SK-N-SH treated with all-trans-retinoic acid at 6 μM for 48 hours (cell line): ENCODE results near the gene AKAP10.

Experiments
- ATAC-seq: fragments of 200-7000 bp; cut with Tn5 transposase; 3 replicates; pipeline ENCODE4 v1.9.1; 2020; ENCODE audit warnings: mild to moderate bottlenecking, moderate library complexity
- ARNTL ChIP-seq: fragments of 450-650 bp; formaldehyde crosslinking; IDR thresholded peaks from 2 replicates; pipeline ENCODE4 v1.5.0; 2020; ENCODE audit warnings: low read depth, mild to moderate bottlenecking, moderate library complexity, borderline replicate concordance
- BACH2 ChIP-seq: fragments of 250-450 bp; sonication (Bioruptor Pico); IDR thresholded peaks from 2 replicates; pipeline ENCODE4 v1.9.0; 2021; ENCODE audit warnings: mild to moderate bottlenecking, borderline replicate concordance
- CREB5 ChIP-seq: fragments of 250-450 bp; sonication (Bioruptor Pico); IDR thresholded peaks from 2 replicates; pipeline ENCODE4 v1.5.1; 2020; ENCODE audit warnings: low read depth, mild to moderate bottlenecking, moderate library complexity
- CSDC2 ChIP-seq: fragments of 250-450 bp; sonication (Bioruptor Pico); IDR thresholded peaks from 2 replicates; pipeline ENCODE4 v1.5.0; 2020; ENCODE audit warnings: mild to moderate bottlenecking, moderate library complexity
- ESRRG ChIP-seq: fragments of 250-450 bp; sonication (Bioruptor Pico); IDR thresholded peaks from 2 replicates; pipeline ENCODE4 v1.6.1; 2021; ENCODE audit warnings: mild to moderate bottlenecking
- GLIS3 ChIP-seq: fragments of 250-450 bp; sonication (Bioruptor Pico); IDR thresholded peaks from 2 replicates; pipeline ENCODE4 v1.5.0; 2020; ENCODE audit warnings: mild to moderate bottlenecking, moderate library complexity
- ISL1 ChIP-seq: fragments of 250-450 bp; sonication (Bioruptor Pico); IDR thresholded peaks from 2 replicates; pipeline ENCODE4 v2.1.2; 2022; ENCODE audit warnings: mild to moderate bottlenecking, moderate library complexity
- OSR1 ChIP-seq: fragments of 250-450 bp; sonication (Bioruptor Pico); IDR thresholded peaks from 2 replicates; pipeline ENCODE4 v1.8.0; 2022; ENCODE audit warnings: moderate library complexity, mild to moderate bottlenecking, inconsistent platforms
- RARB ChIP-seq: fragments of 250-450 bp; sonication (Bioruptor Pico); IDR thresholded peaks from 2 replicates; pipeline ENCODE4 v1.8.0; 2021; ENCODE audit warnings: mild to moderate bottlenecking, moderate library complexity
- SNAI2 ChIP-seq: fragments of 250-450 bp; sonication (Bioruptor Pico); IDR thresholded peaks from 2 replicates; pipeline ENCODE4 v1.5.0; 2020; ENCODE audit warnings: mild to moderate bottlenecking, moderate library complexity
- TCF4 ChIP-seq: fragments of 250-450 bp; sonication (Bioruptor Pico); IDR thresholded peaks from 2 replicates; pipeline ENCODE4 v1.8.0; 2021; ENCODE audit warnings: mild to moderate bottlenecking, moderate library complexity, borderline replicate concordance
- TOX ChIP-seq: fragments of 250-450 bp; sonication (Bioruptor Pico); IDR thresholded peaks from 2 replicates; pipeline ENCODE4 v1.8.0; 2021; ENCODE audit warnings: mild to moderate bottlenecking, moderate library complexity, borderline replicate concordance
- ZC3H10 ChIP-seq: fragments of 250-450 bp; sonication (Bioruptor Pico); IDR thresholded peaks from 2 replicates; pipeline ENCODE4 v1.5.1; 2021; ENCODE audit warnings: mild to moderate bottlenecking, moderate library complexity
- ZFP3 ChIP-seq: fragments of 250-450 bp; sonication (Bioruptor Pico); IDR thresholded peaks from 2 replicates; pipeline ENCODE4 v1.5.0; 2020; ENCODE audit warnings: mild to moderate bottlenecking, moderate library complexity
- ZFP30 ChIP-seq: fragments of 450-650 bp; formaldehyde crosslinking; IDR thresholded peaks from 2 replicates; pipeline ENCODE4 v1.5.0; 2022; ENCODE audit warnings: mild to moderate bottlenecking, moderate library complexity
- ZNF565 ChIP-seq: fragments of 450-650 bp; formaldehyde crosslinking; conservative IDR thresholded peaks from 2 replicates; pipeline ENCODE4 v1.5.0; 2020; ENCODE audit warnings: low read depth, mild to moderate bottlenecking, moderate library complexity
- ZNF70 ChIP-seq: fragments of 450-650 bp; formaldehyde crosslinking; IDR thresholded peaks from 2 replicates; pipeline ENCODE4 v1.5.0; 2020; ENCODE audit warnings: mild to moderate bottlenecking, moderate library complexity
- ZNF8 ChIP-seq: fragments of 450-650 bp; formaldehyde crosslinking; IDR thresholded peaks from 2 replicates; pipeline ENCODE4 v1.5.0; 2020; ENCODE audit warnings: mild to moderate bottlenecking, moderate library complexity
- TF ChIP-seq, protein P1 (sequence below): fragments of 250-450 bp; sonication (Bioruptor Pico); IDR thresholded peaks from 2 replicates; pipeline ENCODE4 v1.5.1; 2021; ENCODE audit warnings: mild to moderate bottlenecking, moderate library complexity
- TF ChIP-seq, protein P2 (sequence below): fragments of 250-450 bp; sonication (Bioruptor Pico); IDR thresholded peaks from 2 replicates; pipeline ENCODE4 v1.8.0; 2021; ENCODE audit warnings: low read depth, mild to moderate bottlenecking, moderate library complexity, borderline replicate concordance
- TF ChIP-seq, protein P3 (sequence below): fragments of 250-450 bp; sonication (Bioruptor Pico); IDR thresholded peaks from 2 replicates; pipeline ENCODE4 v1.5.0; 2020; ENCODE audit warnings: mild to moderate bottlenecking, moderate library complexity
- TF ChIP-seq, protein P4 (sequence below): fragments of 250-450 bp; sonication (Bioruptor Pico); IDR thresholded peaks from 2 replicates; pipeline ENCODE4 v1.8.0; 2020; ENCODE audit warnings: mild to moderate bottlenecking, moderate library complexity, borderline replicate concordance

AKAP10 gene

DNA sequence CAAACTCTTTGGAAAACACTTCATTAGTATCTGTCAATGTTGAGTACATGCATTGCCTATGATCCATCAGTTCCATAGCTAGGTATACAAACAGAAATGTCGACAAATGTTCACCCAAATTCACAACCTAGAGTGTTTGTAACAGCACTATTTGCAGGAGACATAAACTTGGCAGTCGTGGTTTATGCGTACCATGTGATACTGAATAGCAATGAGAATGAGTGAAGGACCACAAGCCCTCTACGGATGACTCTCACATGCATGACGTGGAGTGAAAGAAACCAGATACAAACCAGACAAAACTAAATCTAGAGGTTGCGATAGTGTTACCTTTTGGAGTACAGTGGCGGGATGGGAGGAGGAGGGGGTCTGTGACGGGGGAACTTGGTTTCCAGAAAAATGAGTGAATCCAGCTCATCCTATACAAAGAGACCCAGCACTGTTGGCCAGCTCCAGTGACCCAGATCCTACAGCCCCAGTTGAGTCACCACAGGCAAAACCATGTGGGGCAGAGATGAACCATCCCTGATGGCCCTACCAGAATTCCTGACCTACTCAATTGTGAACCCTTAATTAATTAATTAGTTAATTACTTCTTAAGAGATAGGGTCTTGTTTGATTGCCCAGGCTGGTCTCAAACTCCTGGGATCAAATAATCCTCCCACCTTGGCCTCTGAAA, 94.0 kb downstream of the AKAP10 start (continued):
- TF ChIP-seq, protein P1, sequence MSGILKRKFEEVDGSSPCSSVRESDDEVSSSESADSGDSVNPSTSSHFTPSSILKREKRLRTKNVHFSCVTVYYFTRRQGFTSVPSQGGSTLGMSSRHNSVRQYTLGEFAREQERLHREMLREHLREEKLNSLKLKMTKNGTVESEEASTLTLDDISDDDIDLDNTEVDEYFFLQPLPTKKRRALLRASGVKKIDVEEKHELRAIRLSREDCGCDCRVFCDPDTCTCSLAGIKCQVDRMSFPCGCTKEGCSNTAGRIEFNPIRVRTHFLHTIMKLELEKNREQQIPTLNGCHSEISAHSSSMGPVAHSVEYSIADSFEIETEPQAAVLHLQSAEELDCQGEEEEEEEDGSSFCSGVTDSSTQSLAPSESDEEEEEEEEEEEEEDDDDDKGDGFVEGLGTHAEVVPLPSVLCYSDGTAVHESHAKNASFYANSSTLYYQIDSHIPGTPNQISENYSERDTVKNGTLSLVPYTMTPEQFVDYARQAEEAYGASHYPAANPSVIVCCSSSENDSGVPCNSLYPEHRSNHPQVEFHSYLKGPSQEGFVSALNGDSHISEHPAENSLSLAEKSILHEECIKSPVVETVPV (CRISPR knock-in tag) = no peak
- no peak for TF ChIP-seq TCF4
- TF ChIP-seq TOX (CRISPR knock-in tag) = no peak
- no peak for TF ChIP-seq BACH2 (CRISPR knock-in tag)
- no peak for TF ChIP-seq ZNF70 (CRISPR knock-in tag)
- TF ChIP-seq CSDC2 (CRISPR knock-in tag) = no peak

GRCh38 chr17:19880393-19880792, 97.2 kb downstream of the AKAP10 start:
- TF ChIP-seq, protein P1 (CRISPR knock-in tag) = no peak
- no peak for TF ChIP-seq ZNF8 (CRISPR knock-in tag)
- no peak for TF ChIP-seq TCF4
- TF ChIP-seq ZFP30 (CRISPR knock-in tag) = no peak
- TF ChIP-seq ESRRG (CRISPR knock-in tag) = no peak
- no peak for TF ChIP-seq ZFP3 (CRISPR knock-in tag)
- TF ChIP-seq, protein P2, sequence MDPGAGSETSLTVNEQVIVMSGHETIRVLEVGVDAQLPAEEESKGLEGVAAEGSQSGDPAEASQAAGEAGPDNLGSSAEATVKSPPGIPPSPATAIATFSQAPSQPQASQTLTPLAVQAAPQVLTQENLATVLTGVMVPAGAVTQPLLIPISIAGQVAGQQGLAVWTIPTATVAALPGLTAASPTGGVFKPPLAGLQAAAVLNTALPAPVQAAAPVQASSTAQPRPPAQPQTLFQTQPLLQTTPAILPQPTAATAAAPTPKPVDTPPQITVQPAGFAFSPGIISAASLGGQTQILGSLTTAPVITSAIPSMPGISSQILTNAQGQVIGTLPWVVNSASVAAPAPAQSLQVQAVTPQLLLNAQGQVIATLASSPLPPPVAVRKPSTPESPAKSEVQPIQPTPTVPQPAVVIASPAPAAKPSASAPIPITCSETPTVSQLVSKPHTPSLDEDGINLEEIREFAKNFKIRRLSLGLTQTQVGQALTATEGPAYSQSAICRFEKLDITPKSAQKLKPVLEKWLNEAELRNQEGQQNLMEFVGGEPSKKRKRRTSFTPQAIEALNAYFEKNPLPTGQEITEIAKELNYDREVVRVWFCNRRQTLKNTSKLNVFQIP (CRISPR knock-in tag) = no peak
- TF ChIP-seq ISL1 = no peak
- no peak for TF ChIP-seq RARB (CRISPR knock-in tag)
- TF ChIP-seq ZNF565 (CRISPR knock-in tag) = no peak
- TF ChIP-seq, protein P3, sequence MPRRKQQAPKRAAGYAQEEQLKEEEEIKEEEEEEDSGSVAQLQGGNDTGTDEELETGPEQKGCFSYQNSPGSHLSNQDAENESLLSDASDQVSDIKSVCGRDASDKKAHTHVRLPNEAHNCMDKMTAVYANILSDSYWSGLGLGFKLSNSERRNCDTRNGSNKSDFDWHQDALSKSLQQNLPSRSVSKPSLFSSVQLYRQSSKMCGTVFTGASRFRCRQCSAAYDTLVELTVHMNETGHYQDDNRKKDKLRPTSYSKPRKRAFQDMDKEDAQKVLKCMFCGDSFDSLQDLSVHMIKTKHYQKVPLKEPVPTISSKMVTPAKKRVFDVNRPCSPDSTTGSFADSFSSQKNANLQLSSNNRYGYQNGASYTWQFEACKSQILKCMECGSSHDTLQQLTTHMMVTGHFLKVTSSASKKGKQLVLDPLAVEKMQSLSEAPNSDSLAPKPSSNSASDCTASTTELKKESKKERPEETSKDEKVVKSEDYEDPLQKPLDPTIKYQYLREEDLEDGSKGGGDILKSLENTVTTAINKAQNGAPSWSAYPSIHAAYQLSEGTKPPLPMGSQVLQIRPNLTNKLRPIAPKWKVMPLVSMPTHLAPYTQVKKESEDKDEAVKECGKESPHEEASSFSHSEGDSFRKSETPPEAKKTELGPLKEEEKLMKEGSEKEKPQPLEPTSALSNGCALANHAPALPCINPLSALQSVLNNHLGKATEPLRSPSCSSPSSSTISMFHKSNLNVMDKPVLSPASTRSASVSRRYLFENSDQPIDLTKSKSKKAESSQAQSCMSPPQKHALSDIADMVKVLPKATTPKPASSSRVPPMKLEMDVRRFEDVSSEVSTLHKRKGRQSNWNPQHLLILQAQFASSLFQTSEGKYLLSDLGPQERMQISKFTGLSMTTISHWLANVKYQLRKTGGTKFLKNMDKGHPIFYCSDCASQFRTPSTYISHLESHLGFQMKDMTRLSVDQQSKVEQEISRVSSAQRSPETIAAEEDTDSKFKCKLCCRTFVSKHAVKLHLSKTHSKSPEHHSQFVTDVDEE (CRISPR knock-in tag) = no peak
- TF ChIP-seq GLIS3 (CRISPR knock-in tag) = no peak
- TF ChIP-seq OSR1 (CRISPR knock-in tag) = no peak
- TF ChIP-seq SNAI2 (CRISPR knock-in tag) = no peak
- no peak for TF ChIP-seq ARNTL (CRISPR knock-in tag)
- no peak for TF ChIP-seq CREB5 (CRISPR knock-in tag)
- no peak for TF ChIP-seq ZC3H10
- no peak for TF ChIP-seq BACH2 (CRISPR knock-in tag)
- TF ChIP-seq TOX (CRISPR knock-in tag) = no peak
- TF ChIP-seq, protein P4, sequence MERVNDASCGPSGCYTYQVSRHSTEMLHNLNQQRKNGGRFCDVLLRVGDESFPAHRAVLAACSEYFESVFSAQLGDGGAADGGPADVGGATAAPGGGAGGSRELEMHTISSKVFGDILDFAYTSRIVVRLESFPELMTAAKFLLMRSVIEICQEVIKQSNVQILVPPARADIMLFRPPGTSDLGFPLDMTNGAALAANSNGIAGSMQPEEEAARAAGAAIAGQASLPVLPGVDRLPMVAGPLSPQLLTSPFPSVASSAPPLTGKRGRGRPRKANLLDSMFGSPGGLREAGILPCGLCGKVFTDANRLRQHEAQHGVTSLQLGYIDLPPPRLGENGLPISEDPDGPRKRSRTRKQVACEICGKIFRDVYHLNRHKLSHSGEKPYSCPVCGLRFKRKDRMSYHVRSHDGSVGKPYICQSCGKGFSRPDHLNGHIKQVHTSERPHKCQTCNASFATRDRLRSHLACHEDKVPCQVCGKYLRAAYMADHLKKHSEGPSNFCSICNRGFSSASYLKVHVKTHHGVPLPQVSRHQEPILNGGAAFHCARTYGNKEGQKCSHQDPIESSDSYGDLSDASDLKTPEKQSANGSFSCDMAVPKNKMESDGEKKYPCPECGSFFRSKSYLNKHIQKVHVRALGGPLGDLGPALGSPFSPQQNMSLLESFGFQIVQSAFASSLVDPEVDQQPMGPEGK (CRISPR knock-in tag) = no peak
- TF ChIP-seq, all 23 proteins: peak for 0
- ATAC-seq = no peak
